ENCODE results near the gene SF3B3.

GRCh38 chr16:70512456-70512855 is 11.2 kb upstream of the SF3B3 start:
- TF ChIP-seq CTCF (IDR thresholded peaks at IDR 0.05) (no peak), EZH2 (IDR thresholded peaks at IDR 0.05) (no peak), EZH2phosphoT487 (IDR thresholded peaks at IDR 0.05) (no peak)
